NCI-H2029 (cell line): ENCODE data around the gene FAM184B.
"Not testable (repeated sequence)": the region's sequence is repeated elsewhere in the genome, so short reads cannot be mapped to it uniquely, and the experiment has no call there.

Experiments used
- DNase-seq: peaks from one replicate; lab custom pipeline; 2025; lab: John Stamatoyannopoulos, UW

Gene FAM184B

GRCh38 chr4:17718471-17718870, 63.0 kb downstream of the FAM184B start:
- no peak for DNase-seq

- no peak for DNase-seq
Observed at GRCh38 chr4:17717301-17717700, 64.1 kb downstream of the FAM184B start.

GRCh38 chr4:17715511-17715910, 65.9 kb downstream of the FAM184B start:
- DNase-seq, result no peak

GRCh38 chr4:17713779-17714178, 67.6 kb downstream of the FAM184B start:
- no peak for DNase-seq

GRCh38 chr4:17712166-17712565, 69.3 kb downstream of the FAM184B start:
- DNase-seq, result no peak

GRCh38 chr4:17711206-17711605, 70.2 kb downstream of the FAM184B start:
- not testable (repeated sequence) for DNase-seq

GRCh38 chr4:17709763-17710068, 71.7 kb downstream of the FAM184B start:
- DNase-seq, result no peak

- DNase-seq, result no peak
Observed at GRCh38 chr4:17708992-17709762, 72.2 kb downstream of the FAM184B start.

GRCh38 chr4:17707671-17708070, 73.8 kb downstream of the FAM184B start:
- DNase-seq, result no peak

GRCh38 chr4:17705107-17705506, 76.3 kb downstream of the FAM184B start:
- DNase-seq, result no peak

GRCh38 chr4:17704020-17704650, 77.3 kb downstream of the FAM184B start:
- no peak for DNase-seq

- no peak for DNase-seq
Observed at GRCh38 chr4:17702641-17703040, 78.8 kb downstream of the FAM184B start.

GRCh38 chr4:17701882-17702281, 79.5 kb downstream of the FAM184B start:
- no peak for DNase-seq

- no peak for DNase-seq
Observed at GRCh38 chr4:17701138-17701839, 80.1 kb downstream of the FAM184B start.

- DNase-seq, result no peak
Observed at GRCh38 chr4:17699380-17699779, 82.0 kb downstream of the FAM184B start.

- DNase-seq, result no peak
Observed at GRCh38 chr4:17698116-17698515, 83.3 kb downstream of the FAM184B start.

- no peak for DNase-seq
Observed at GRCh38 chr4:17695341-17695740, 86.1 kb downstream of the FAM184B start.

- DNase-seq, result no peak
Observed at GRCh38 chr4:17694552-17694951, 86.9 kb downstream of the FAM184B start.

- no peak for DNase-seq
Observed at GRCh38 chr4:17690898-17691297, 90.5 kb downstream of the FAM184B start.

- no peak for DNase-seq
Observed at GRCh38 chr4:17690135-17690534, 91.3 kb downstream of the FAM184B start.

GRCh38 chr4:17688011-17688441, 93.4 kb downstream of the FAM184B start:
- DNase-seq, result no peak

GRCh38 chr4:17687237-17687857, 94.1 kb downstream of the FAM184B start:
- DNase-seq, result peak; percentile 10

GRCh38 chr4:17684648-17685047, 96.8 kb downstream of the FAM184B start:
- not testable (repeated sequence) for DNase-seq
